ENCODE results near the gene SPESP1.

- TF ChIP-seq CTCF (IDR thresholded peaks at IDR 0.05) (no peak), CHD2 (IDR thresholded peaks at IDR 0.05; ENCODE audit: low read length, partially characterized antibody) (no peak), GABPA (IDR thresholded peaks at IDR 0.05; ENCODE audit: low read depth) (no peak)
Measured at GRCh38 chr15:68887819-68888218, 42.5 kb upstream of the SPESP1 start.
